ENCODE measurements around the gene MAD1L1. TPM values are rescaled to one million over a fixed set of nuclear protein-coding genes. Genes with fewer than 3 reads are reported as not detected.

MAD1L1 gene
- total RNA-seq, 1 experiment from 2014 or later: 50.8 TPM

DNA sequence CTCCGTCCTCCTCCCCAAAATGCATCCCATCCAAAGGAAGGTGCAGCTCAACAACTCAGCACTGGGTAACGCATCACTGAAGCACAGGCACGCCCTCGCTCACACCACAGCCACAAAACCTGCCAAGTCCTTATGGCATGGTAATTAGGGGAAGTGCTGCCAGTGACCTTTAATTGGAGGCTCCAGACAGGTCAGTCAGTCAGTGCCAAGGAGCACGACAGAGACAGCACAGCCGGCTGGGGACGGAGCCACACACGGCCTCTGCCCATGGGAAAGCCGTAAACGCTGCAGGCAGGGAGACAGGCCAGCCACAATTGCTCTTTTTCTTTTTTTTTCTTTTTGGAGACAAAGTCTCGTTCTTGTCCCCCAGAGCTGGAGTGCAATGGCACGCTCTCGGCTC lies 146.5 kb downstream of the MAD1L1 start:
- H3K4me3 ChIP-seq: no peak overlapping the region
- ChIA-PET CTCF (no interaction called here), POLR2A (ENCODE audit: unreplicated experiment) (no interaction called here)
- no peak for DNase-seq
- intact Hi-C loops (cut with micrococcal nuclease; ENCODE audit: unreplicated experiment): no loop called here
- no peaks in the 10 kb centered on the region for H3K27me3 ChIP-seq (ENCODE audit: insufficient read depth, low read depth)
- no peaks in the 10 kb centered on the region for H3K4me1 ChIP-seq (replicated peaks; ENCODE audit: insufficient read depth)
- H3K27ac ChIP-seq: no peak overlapping the region
- TF ChIP-seq, protein P1, sequence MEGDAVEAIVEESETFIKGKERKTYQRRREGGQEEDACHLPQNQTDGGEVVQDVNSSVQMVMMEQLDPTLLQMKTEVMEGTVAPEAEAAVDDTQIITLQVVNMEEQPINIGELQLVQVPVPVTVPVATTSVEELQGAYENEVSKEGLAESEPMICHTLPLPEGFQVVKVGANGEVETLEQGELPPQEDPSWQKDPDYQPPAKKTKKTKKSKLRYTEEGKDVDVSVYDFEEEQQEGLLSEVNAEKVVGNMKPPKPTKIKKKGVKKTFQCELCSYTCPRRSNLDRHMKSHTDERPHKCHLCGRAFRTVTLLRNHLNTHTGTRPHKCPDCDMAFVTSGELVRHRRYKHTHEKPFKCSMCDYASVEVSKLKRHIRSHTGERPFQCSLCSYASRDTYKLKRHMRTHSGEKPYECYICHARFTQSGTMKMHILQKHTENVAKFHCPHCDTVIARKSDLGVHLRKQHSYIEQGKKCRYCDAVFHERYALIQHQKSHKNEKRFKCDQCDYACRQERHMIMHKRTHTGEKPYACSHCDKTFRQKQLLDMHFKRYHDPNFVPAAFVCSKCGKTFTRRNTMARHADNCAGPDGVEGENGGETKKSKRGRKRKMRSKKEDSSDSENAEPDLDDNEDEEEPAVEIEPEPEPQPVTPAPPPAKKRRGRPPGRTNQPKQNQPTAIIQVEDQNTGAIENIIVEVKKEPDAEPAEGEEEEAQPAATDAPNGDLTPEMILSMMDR (conservative IDR thresholded peaks at IDR 0.05): no peak
- no peak for TF ChIP-seq EZH2 (IDR thresholded peaks at IDR 0.05; ENCODE audit: low read depth)
- no peak overlapping the region for H2AFZ ChIP-seq
- no peaks in the 10 kb centered on the region for H3K9me3 ChIP-seq (ENCODE audit: insufficient read depth, low read depth)
- no peaks in the 10 kb centered on the region for H3K9me2 ChIP-seq (ENCODE audit: insufficient read depth)
- H3K79me2 ChIP-seq (ENCODE audit: low read depth): no peaks in the 10 kb centered on the region
- BruUV-seq (replicated peaks): no TSS peak
- H3K36me3 ChIP-seq (ENCODE audit: low read depth): no peaks in the 10 kb centered on the region
- peaks cover 8% of the 10 kb centered on the region for H4K20me1 ChIP-seq (ENCODE audit: insufficient read depth)
- H3F3A ChIP-seq (ENCODE audit: insufficient read depth, low read depth): no peaks in the 10 kb centered on the region
- H3K4me2 ChIP-seq: no peak overlapping the region

DNA sequence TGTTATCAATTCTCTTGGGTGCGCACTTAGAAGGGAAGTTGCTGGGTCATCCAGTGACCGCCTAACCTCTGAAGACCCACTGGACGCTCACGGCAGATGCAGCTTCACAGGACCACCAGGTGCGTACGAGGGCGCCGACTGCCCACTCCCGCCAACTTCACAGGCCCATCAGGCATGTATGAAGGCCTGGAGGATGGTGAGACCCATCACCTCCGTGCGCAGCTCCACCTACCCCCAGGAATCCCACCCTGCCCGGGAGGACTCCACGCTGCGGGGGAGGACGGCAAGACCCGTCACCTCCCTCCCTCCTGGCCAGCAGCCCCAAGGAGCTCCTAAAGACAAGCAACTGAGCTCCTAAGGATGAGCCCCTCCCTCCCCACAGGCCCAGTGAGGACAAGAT lies 146.9 kb downstream of the MAD1L1 start:
- intact Hi-C loops (cut with micrococcal nuclease; ENCODE audit: unreplicated experiment): no loop called here
- peaks cover 8% of the 10 kb centered on the region for H4K20me1 ChIP-seq (ENCODE audit: insufficient read depth)
- H3K27ac ChIP-seq: no peak overlapping the region
- CTCF ChIA-PET: no interaction called here
- H3K9me2 ChIP-seq (ENCODE audit: insufficient read depth): no peaks in the 10 kb centered on the region
- POLR2A ChIA-PET (ENCODE audit: unreplicated experiment): no interaction called here
- BruUV-seq (replicated peaks): no TSS peak
- no peaks in the 10 kb centered on the region for H3K27me3 ChIP-seq (ENCODE audit: insufficient read depth, low read depth)
- DNase-seq: no peak
- TF ChIP-seq, protein P1 (conservative IDR thresholded peaks at IDR 0.05): no peak
- H3K36me3 ChIP-seq (ENCODE audit: low read depth): no peaks in the 10 kb centered on the region
- H3F3A ChIP-seq (ENCODE audit: insufficient read depth, low read depth): no peaks in the 10 kb centered on the region
- no peaks in the 10 kb centered on the region for H3K4me1 ChIP-seq (replicated peaks; ENCODE audit: insufficient read depth)
- H3K4me3 ChIP-seq: no peak overlapping the region
- no peaks in the 10 kb centered on the region for H3K9me3 ChIP-seq (ENCODE audit: insufficient read depth, low read depth)
- H2AFZ ChIP-seq: no peak overlapping the region
- no peak overlapping the region for H3K4me2 ChIP-seq
- no peaks in the 10 kb centered on the region for H3K79me2 ChIP-seq (ENCODE audit: low read depth)

DNA sequence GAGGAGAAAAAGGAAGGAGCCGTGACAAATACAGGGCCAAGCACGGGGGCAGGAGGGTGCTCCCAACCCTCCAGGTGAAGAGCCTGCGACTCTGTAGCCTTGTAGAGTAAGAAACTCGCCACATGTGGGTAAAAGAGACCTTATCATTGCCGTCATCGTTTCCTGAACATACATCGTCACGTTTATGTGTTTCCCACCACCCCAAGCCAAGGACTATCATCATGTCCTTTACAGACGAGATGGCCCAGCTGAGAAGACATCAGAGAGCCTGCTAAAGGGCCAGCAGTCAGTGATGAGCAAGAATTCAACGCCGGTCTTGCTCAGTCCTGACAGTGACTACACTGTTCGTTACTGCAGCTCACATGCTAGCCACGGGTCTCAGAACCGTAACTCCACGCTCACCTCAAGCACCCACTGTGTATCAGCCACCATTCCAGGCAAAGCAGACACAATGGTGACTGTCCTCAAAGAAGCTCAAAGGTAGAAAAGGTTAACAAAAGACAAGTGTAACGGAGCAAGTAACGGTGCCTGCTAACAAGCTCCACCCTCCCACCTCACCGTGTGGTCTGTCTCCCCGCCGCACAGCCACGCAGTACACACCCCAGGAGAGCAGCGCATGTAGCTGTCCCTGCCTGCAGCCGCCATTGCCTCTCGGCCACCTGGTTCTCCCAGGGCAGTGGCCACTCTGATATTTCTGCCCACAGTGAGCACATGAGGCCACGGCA lies 147.8 kb downstream of the MAD1L1 start:
- Histone ChIP-seq H2AFZ (no peak overlapping the region), H3K9me3 (ENCODE audit: insufficient read depth, low read depth) (no peaks in the 10 kb centered on the region), H4K20me1 (ENCODE audit: insufficient read depth) (peaks cover 8% of the 10 kb centered on the region), H3K4me2 (no peak overlapping the region), H3K27me3 (ENCODE audit: insufficient read depth, low read depth) (no peaks in the 10 kb centered on the region), H3K27ac (no peak overlapping the region), H3F3A (ENCODE audit: insufficient read depth, low read depth) (no peaks in the 10 kb centered on the region), H3K4me1 (replicated peaks; ENCODE audit: insufficient read depth) (no peaks in the 10 kb centered on the region), H3K79me2 (ENCODE audit: low read depth) (no peaks in the 10 kb centered on the region), H3K36me3 (ENCODE audit: low read depth) (no peaks in the 10 kb centered on the region), H3K4me3 (no peak overlapping the region), H3K9me2 (ENCODE audit: insufficient read depth) (no peaks in the 10 kb centered on the region)
- BruUV-seq (replicated peaks): no TSS peak
- ChIA-PET POLR2A (ENCODE audit: unreplicated experiment) (no interaction called here), CTCF (interaction anchor here (0.6 kb wide), 1 partner anchor 13 kb away, joined by 3 read pairs; no protein-coding TSS in a partner anchor)
- DNase-seq: no peak
- intact Hi-C loops (cut with micrococcal nuclease; ENCODE audit: unreplicated experiment): no loop called here
- no peak for TF ChIP-seq EZH2 (IDR thresholded peaks at IDR 0.05; ENCODE audit: low read depth)
- TF ChIP-seq, protein P1 (conservative IDR thresholded peaks at IDR 0.05): no peak

All from PC-9 (cell line).